Right lobe of liver (tissue), 4 donors: Measurements from ENCODE around the gene MN1.

Experiments
- POLR2A ChIP-seq: fragments of 450-650 bp; IDR thresholded peaks from one replicate; pipeline ENCODE4 v1.6.1; 2017; ENCODE audit warnings: antibody characterized with exemption, mild to moderate bottlenecking
- TF ChIP-seq, protein P1 (sequence below), 4 donors: fragments of 200-600 bp in 3 of 4; fragments of 450-650 bp in 1 of 4; IDR thresholded peaks; one replicate each; pipeline versions ENCODE4 v1.5.1 to v1.8.0; 2016 to 2022; ENCODE audit warnings: antibody characterized with exemption in 4 of 4, mild to moderate bottlenecking in 2 of 4
- donor health status: DM: no; HTN: no; CAD: no.
- donor health status: DM: no; HTN: no; CAD: no.
- donor health status: DM: no; HTN: yes; CAD: no.

DNA sequence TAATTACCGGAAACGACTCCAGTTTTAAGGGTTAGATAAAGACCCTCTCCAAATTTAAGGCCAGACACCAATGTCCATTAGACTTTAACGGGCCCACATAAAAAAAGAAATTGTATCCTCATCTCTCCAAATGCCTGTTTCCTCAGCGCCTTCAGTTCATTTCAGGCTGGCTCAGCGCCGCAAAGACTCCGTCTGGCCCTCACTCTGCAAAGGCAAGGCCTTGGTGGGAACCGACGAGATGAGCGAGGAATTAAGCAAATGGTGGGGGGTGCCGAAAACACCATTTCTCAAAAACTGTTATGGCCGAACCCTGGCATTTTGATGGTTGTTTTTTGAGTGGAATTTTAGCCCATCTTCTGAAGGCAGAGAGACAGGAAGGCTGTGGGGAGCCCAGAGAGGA lies 15.7 kb downstream of the MN1 start:
- TF ChIP-seq, protein P1, sequence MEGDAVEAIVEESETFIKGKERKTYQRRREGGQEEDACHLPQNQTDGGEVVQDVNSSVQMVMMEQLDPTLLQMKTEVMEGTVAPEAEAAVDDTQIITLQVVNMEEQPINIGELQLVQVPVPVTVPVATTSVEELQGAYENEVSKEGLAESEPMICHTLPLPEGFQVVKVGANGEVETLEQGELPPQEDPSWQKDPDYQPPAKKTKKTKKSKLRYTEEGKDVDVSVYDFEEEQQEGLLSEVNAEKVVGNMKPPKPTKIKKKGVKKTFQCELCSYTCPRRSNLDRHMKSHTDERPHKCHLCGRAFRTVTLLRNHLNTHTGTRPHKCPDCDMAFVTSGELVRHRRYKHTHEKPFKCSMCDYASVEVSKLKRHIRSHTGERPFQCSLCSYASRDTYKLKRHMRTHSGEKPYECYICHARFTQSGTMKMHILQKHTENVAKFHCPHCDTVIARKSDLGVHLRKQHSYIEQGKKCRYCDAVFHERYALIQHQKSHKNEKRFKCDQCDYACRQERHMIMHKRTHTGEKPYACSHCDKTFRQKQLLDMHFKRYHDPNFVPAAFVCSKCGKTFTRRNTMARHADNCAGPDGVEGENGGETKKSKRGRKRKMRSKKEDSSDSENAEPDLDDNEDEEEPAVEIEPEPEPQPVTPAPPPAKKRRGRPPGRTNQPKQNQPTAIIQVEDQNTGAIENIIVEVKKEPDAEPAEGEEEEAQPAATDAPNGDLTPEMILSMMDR (IDR thresholded peaks at IDR 0.05), result no peak
- TF ChIP-seq POLR2A, result no peak
